NT2/D1 (cell line): ENCODE results near the gene CELF4.

Source experiments
- DNase-seq: peaks from one replicate; pipeline ENCODE4 v3.0.0-alpha.2; 2011; ENCODE audit warnings: low read depth, low spot score
- H3K27me3 ChIP-seq: 2 replicates; pipeline ENCODE4 v1.6.0; 2011; ENCODE audit warnings: mild to moderate bottlenecking; ENCODE audit not compliant: insufficient read length, insufficient read depth
- H3K36me3 ChIP-seq: 2 replicates; pipeline ENCODE4 v1.6.1; 2011; ENCODE audit warnings: mild to moderate bottlenecking, low read length, mixed read lengths; ENCODE audit not compliant: insufficient read depth, insufficient read length
- H3K4me1 ChIP-seq: 2 replicates; pipeline ENCODE4 v1.5.1; 2011; ENCODE audit not compliant: insufficient read depth, insufficient read length
- H3K4me3 ChIP-seq: 2 replicates; pipeline ENCODE4 v1.5.1; 2011; ENCODE audit warnings: low read depth; ENCODE audit not compliant: insufficient read length
- H3K9ac ChIP-seq: 2 replicates; pipeline ENCODE4 v1.6.0; 2011; ENCODE audit warnings: low read depth; ENCODE audit not compliant: insufficient read length
- H3K9me3 ChIP-seq: 2 replicates; pipeline ENCODE4 v1.5.1; 2011; ENCODE audit warnings: mild to moderate bottlenecking, low read length; ENCODE audit not compliant: insufficient read depth
- SUZ12 ChIP-seq: IDR thresholded peaks from 2 replicates; pipeline ENCODE4 v1.6.1; 2011; ENCODE audit not compliant: insufficient read length, insufficient read depth; ENCODE audit errors: extremely low read depth
- YY1 ChIP-seq: IDR thresholded peaks from 2 replicates; pipeline ENCODE4 v1.6.1; 2011; ENCODE audit not compliant: insufficient read length, insufficient read depth
- ZNF274 ChIP-seq: IDR thresholded peaks from 2 replicates; pipeline ENCODE4 v1.6.1; 2011; ENCODE audit warnings: mild to moderate bottlenecking, low read depth, low read length

The CELF4 gene

GRCh38 chr18:37252342-37252741, 313.3 kb downstream of the CELF4 start:
- Histone ChIP-seq H3K36me3 (no peaks in the 10 kb centered on the region), H3K9ac (no peak overlapping the region), H3K27me3 (peaks cover 58% of the 10 kb centered on the region), H3K4me1 (peaks cover 5% of the 10 kb centered on the region), H3K4me3 (no peak overlapping the region), H3K9me3 (no peaks in the 10 kb centered on the region)
- no peak for DNase-seq
- TF ChIP-seq ZNF274 (no peak), SUZ12 (no peak)

GRCh38 chr18:37251679-37252078, 313.9 kb downstream of the CELF4 start:
- no peak overlapping the region for H3K9ac ChIP-seq
- H3K27me3 ChIP-seq: peaks cover 52% of the 10 kb centered on the region
- H3K36me3 ChIP-seq: no peaks in the 10 kb centered on the region
- TF ChIP-seq ZNF274 (no peak), SUZ12 (no peak), YY1 (no peak)
- H3K9me3 ChIP-seq: no peaks in the 10 kb centered on the region
- no peak overlapping the region for H3K4me3 ChIP-seq
- no peak for DNase-seq
- peaks cover 5% of the 10 kb centered on the region for H3K4me1 ChIP-seq

- no peaks in the 10 kb centered on the region for H3K36me3 ChIP-seq
- no peak for DNase-seq
- no peaks in the 10 kb centered on the region for H3K9me3 ChIP-seq
- H3K4me1 ChIP-seq: peaks cover 5% of the 10 kb centered on the region
- H3K9ac ChIP-seq: no peak overlapping the region
- H3K27me3 ChIP-seq: peaks cover 44% of the 10 kb centered on the region
- no peak overlapping the region for H3K4me3 ChIP-seq
- TF ChIP-seq YY1 (no peak), SUZ12 (no peak), ZNF274 (no peak)
Measured at GRCh38 chr18:37249895-37250618, 315.5 kb downstream of the CELF4 start.

- no peak for TF ChIP-seq ZNF274
- peaks cover 5% of the 10 kb centered on the region for H3K4me1 ChIP-seq
- no peak overlapping the region for H3K9ac ChIP-seq
- no peaks in the 10 kb centered on the region for H3K9me3 ChIP-seq
- no peak for DNase-seq
- H3K36me3 ChIP-seq: no peaks in the 10 kb centered on the region
- peaks cover 44% of the 10 kb centered on the region for H3K27me3 ChIP-seq
- H3K4me3 ChIP-seq: no peak overlapping the region
Measured at GRCh38 chr18:37249171-37249886, 316.3 kb downstream of the CELF4 start.

GRCh38 chr18:37248281-37248680, 317.3 kb downstream of the CELF4 start:
- peaks cover 50% of the 10 kb centered on the region for H3K27me3 ChIP-seq
- H3K4me3 ChIP-seq: no peak overlapping the region
- H3K4me1 ChIP-seq: peaks cover 4% of the 10 kb centered on the region
- DNase-seq: no peak
- TF ChIP-seq ZNF274: no peak
- no peaks in the 10 kb centered on the region for H3K36me3 ChIP-seq
- H3K9ac ChIP-seq: no peak overlapping the region
- H3K9me3 ChIP-seq: no peaks in the 10 kb centered on the region

- no peaks in the 10 kb centered on the region for H3K36me3 ChIP-seq
- H3K4me1 ChIP-seq: peaks cover 2% of the 10 kb centered on the region
- DNase-seq: no peak
- H3K27me3 ChIP-seq: peaks cover 50% of the 10 kb centered on the region
- TF ChIP-seq ZNF274 (no peak), YY1 (no peak), SUZ12 (no peak)
- H3K4me3 ChIP-seq: no peak overlapping the region
- H3K9ac ChIP-seq: no peak overlapping the region
- no peaks in the 10 kb centered on the region for H3K9me3 ChIP-seq
Measured at GRCh38 chr18:37247497-37248161, 318.0 kb downstream of the CELF4 start.

- H3K4me3 ChIP-seq: no peak overlapping the region
- H3K4me1 ChIP-seq: peaks cover 2% of the 10 kb centered on the region
- H3K9me3 ChIP-seq: no peaks in the 10 kb centered on the region
- TF ChIP-seq SUZ12: no peak
- no peak for TF ChIP-seq YY1
- TF ChIP-seq ZNF274: no peak
- no peaks in the 10 kb centered on the region for H3K36me3 ChIP-seq
- H3K27me3 ChIP-seq: peaks cover 50% of the 10 kb centered on the region
- DNase-seq: no peak
- H3K9ac ChIP-seq: no peak overlapping the region
Measured at GRCh38 chr18:37246779-37247340, 318.7 kb downstream of the CELF4 start.
